ENCODE data around the gene SMOC2.
"Not testable (repeated sequence)": the region's sequence is repeated elsewhere in the genome, so short reads cannot be mapped to it uniquely, and the experiment has no call there.

Gene SMOC2

GRCh38 chr6:168684906-168685305 is 243.9 kb downstream of the SMOC2 start:
- TF ChIP-seq, protein P1, sequence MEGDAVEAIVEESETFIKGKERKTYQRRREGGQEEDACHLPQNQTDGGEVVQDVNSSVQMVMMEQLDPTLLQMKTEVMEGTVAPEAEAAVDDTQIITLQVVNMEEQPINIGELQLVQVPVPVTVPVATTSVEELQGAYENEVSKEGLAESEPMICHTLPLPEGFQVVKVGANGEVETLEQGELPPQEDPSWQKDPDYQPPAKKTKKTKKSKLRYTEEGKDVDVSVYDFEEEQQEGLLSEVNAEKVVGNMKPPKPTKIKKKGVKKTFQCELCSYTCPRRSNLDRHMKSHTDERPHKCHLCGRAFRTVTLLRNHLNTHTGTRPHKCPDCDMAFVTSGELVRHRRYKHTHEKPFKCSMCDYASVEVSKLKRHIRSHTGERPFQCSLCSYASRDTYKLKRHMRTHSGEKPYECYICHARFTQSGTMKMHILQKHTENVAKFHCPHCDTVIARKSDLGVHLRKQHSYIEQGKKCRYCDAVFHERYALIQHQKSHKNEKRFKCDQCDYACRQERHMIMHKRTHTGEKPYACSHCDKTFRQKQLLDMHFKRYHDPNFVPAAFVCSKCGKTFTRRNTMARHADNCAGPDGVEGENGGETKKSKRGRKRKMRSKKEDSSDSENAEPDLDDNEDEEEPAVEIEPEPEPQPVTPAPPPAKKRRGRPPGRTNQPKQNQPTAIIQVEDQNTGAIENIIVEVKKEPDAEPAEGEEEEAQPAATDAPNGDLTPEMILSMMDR (IDR thresholded peaks at IDR 0.05; ENCODE audit: insufficient read depth, low read depth, low read length, missing control alignments): no peak

GRCh38 chr6:168686029-168686738 is 245.2 kb downstream of the SMOC2 start:
- H3K4me3 ChIP-seq (ENCODE audit: low read depth, low read length): no peak overlapping the region
- TF ChIP-seq, protein P1 (IDR thresholded peaks at IDR 0.05; ENCODE audit: insufficient read depth, low read depth, low read length, missing control alignments): no peak
- DNase-seq (ENCODE audit: low read depth): no peak

More at GRCh38 chr6:168684906-168685305, 243.9 kb downstream of the SMOC2 start:
- DNase-seq (ENCODE audit: low read depth): no peak
- no peak overlapping the region for H3K4me3 ChIP-seq (ENCODE audit: low read depth, low read length)

DNA sequence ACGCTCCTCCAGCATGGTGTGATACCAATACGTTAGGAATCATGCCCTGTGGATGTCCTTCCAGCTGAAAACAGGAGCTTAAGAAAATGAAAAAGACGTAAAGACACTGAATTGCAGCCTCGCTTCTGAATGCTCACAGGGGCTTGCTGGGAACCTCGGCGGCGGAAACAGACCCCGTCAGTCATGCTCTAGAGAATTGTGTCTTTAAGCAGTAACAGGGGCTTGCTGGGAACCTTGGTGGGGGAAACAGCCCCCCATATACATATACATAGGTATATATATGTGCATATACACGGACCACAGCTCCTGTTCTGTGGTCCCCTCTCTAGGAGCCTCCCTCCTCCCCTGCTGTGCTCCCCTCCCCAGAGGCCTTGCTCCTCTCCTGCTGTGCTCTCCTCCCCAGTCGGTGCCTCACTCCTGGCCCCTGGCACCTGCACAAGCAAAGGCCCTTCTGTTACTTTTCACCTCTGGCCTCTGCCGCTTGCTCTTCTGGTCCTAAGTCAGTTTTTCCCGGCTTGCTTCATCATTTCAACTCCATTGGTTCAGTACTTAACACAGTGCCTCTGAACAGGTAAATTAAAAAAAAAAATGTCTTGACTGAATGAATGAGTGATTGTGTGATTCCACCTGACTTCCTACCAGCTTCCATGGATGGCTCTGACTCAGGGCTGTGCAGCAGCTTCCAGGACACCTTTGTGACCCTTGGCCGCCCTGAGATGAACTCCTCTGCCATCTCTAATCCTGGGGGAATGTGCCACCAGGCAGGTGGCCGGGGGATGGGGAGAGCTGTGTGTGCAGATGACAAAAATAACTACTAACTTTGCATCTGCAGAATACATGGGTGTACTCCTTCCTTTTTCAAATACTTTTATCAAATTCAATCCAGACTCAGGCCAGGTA is 246.1 kb downstream of the SMOC2 start:
- DNase-seq (ENCODE audit: low read depth): no peak
- no peak overlapping the region for H3K4me3 ChIP-seq (ENCODE audit: low read depth, low read length)
- TF ChIP-seq, protein P1 (IDR thresholded peaks at IDR 0.05; ENCODE audit: insufficient read depth, low read depth, low read length, missing control alignments): no peak

DNA sequence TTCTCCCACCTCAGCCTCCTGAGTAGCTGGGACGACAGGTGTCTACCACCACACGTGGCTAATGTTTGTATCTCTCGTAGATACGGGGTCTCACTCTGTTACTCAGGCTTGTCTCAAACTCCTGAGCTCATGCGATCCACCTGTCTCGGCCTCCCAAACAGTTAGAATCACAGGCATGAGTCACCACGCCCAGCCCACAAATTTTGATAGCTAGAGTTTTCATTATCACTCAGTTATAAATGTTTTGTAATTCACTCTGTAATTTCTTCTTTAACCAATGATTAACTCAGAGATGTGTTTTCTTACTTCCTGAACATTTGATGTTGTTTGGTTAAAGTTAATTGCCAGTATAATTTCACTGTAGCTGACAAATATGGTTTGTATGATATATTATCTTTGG is 249.3 kb downstream of the SMOC2 start:
- no peak for DNase-seq (ENCODE audit: low read depth)
- TF ChIP-seq, protein P1 (IDR thresholded peaks at IDR 0.05; ENCODE audit: insufficient read depth, low read depth, low read length, missing control alignments): no peak
- H3K4me3 ChIP-seq (ENCODE audit: low read depth, low read length): no peak overlapping the region

GRCh38 chr6:168691774-168692173 is 250.8 kb downstream of the SMOC2 start:
- TF ChIP-seq, protein P1 (IDR thresholded peaks at IDR 0.05; ENCODE audit: insufficient read depth, low read depth, low read length, missing control alignments): no peak
- DNase-seq (ENCODE audit: low read depth): no peak
- H3K4me3 ChIP-seq (ENCODE audit: low read depth, low read length): no peak overlapping the region

- no peak for DNase-seq (ENCODE audit: low read depth)
- H3K4me3 ChIP-seq (ENCODE audit: low read depth, low read length): no peak overlapping the region
- TF ChIP-seq, protein P1 (IDR thresholded peaks at IDR 0.05; ENCODE audit: insufficient read depth, low read depth, low read length, missing control alignments): no peak
These were observed 251.4 kb downstream of the SMOC2 start for GRCh38 chr6:168692193-168692914.

DNA sequence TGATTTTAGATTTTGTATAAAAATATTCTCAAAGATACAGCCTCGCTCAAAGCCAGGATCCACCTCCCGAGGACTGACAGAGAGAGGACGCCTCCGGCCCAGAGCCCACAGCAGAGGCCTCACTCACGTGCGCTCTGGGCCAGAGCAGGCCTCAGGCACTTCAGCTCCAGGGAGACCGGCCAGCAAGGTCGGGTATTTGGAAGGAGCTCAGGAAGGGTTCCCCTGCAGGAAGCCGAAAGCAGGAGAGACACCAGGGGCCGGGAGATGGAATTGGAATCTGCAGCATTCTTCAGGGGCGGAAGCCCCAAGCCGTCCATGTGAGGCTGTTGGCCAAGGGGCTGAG is 251.9 kb downstream of the SMOC2 start:
- DNase-seq (ENCODE audit: low read depth); H3K4me3 ChIP-seq (ENCODE audit: low read depth, low read length): not testable (repeated sequence)

- not testable (repeated sequence) for H3K4me3 ChIP-seq (ENCODE audit: low read depth, low read length); DNase-seq (ENCODE audit: low read depth)
These were observed 253.8 kb downstream of the SMOC2 start for GRCh38 chr6:168694797-168695196.

Data from GM12865 (cell line).